ENCODE measurements around the gene HK1.

The HK1 gene

GRCh38 chr10:69265521-69265920 is 12.8 kb upstream of the HK1 start:
- TF ChIP-seq EZH2 (IDR thresholded peaks at IDR 0.05; ENCODE audit: borderline replicate concordance, low read length) (no peak), CTCF (IDR thresholded peaks at IDR 0.05; ENCODE audit: low read length) (no peak)
- peaks cover 3% of the 10 kb centered on the region; the same call in 1 of the 2 replicates for H3K27me3 ChIP-seq (ENCODE audit: insufficient read depth, low read length)
- no peak overlapping the region for H3K9ac ChIP-seq (ENCODE audit: low read length)

GRCh38 chr10:69268761-69269416 is 9.4 kb upstream of the HK1 start:
- TF ChIP-seq CTCF (IDR thresholded peaks at IDR 0.05; ENCODE audit: low read length) (no peak), EZH2 (IDR thresholded peaks at IDR 0.05; ENCODE audit: borderline replicate concordance, low read length) (no peak)
- no peak overlapping the region for H3K9ac ChIP-seq (ENCODE audit: low read length)
- no peaks in the 10 kb centered on the region for H3K4me1 ChIP-seq (ENCODE audit: insufficient read depth, low read length, severe bottlenecking)
- no peak overlapping the region for H3K4me3 ChIP-seq (ENCODE audit: low read depth, low read length, poor library complexity, severe bottlenecking)
- no peak overlapping the region for H2AFZ ChIP-seq (ENCODE audit: low read length)
- no peaks in the 10 kb centered on the region for H3K79me2 ChIP-seq (ENCODE audit: insufficient read depth, low read length)
- no peaks in the 10 kb centered on the region for H3K9me3 ChIP-seq (ENCODE audit: low read length)
- H3K27ac ChIP-seq (ENCODE audit: low read depth, low read length, poor library complexity, severe bottlenecking), result no peak overlapping the region
- no peaks in the 10 kb centered on the region for H3K9me2 ChIP-seq (ENCODE audit: low read depth, low read length)
- H3F3A ChIP-seq (ENCODE audit: insufficient read depth, low read length), result no peaks in the 10 kb centered on the region
- no peaks in the 10 kb centered on the region for H4K20me1 ChIP-seq (ENCODE audit: insufficient read depth, low read length)
- H3K27me3 ChIP-seq (ENCODE audit: insufficient read depth, low read length), result no peaks in the 10 kb centered on the region; the same call in 1 of the 2 replicates
- no peaks in the 10 kb centered on the region for H3K36me3 ChIP-seq (ENCODE audit: insufficient read depth, low read length)
- H3K4me2 ChIP-seq (ENCODE audit: low read length), result no peak overlapping the region

More at GRCh38 chr10:69265521-69265920, 12.8 kb upstream of the HK1 start:
- Histone ChIP-seq H3F3A (ENCODE audit: insufficient read depth, low read length) (no peaks in the 10 kb centered on the region), H3K36me3 (ENCODE audit: insufficient read depth, low read length) (no peaks in the 10 kb centered on the region), H3K9me3 (ENCODE audit: low read length) (no peaks in the 10 kb centered on the region), H3K4me1 (ENCODE audit: insufficient read depth, low read length, severe bottlenecking) (no peaks in the 10 kb centered on the region), H3K79me2 (ENCODE audit: insufficient read depth, low read length) (no peaks in the 10 kb centered on the region), H3K4me2 (ENCODE audit: low read length) (no peak overlapping the region), H3K9me2 (ENCODE audit: low read depth, low read length) (no peaks in the 10 kb centered on the region), H3K4me3 (ENCODE audit: low read depth, low read length, poor library complexity, severe bottlenecking) (no peak overlapping the region), H4K20me1 (ENCODE audit: insufficient read depth, low read length) (no peaks in the 10 kb centered on the region), H2AFZ (ENCODE audit: low read length) (no peak overlapping the region), H3K27ac (ENCODE audit: low read depth, low read length, poor library complexity, severe bottlenecking) (no peak overlapping the region)

- H3K9me3 ChIP-seq (ENCODE audit: low read length), result no peaks in the 10 kb centered on the region
- no peaks in the 10 kb centered on the region for H3K79me2 ChIP-seq (ENCODE audit: insufficient read depth, low read length)
- no peak overlapping the region for H2AFZ ChIP-seq (ENCODE audit: low read length)
- TF ChIP-seq CTCF (IDR thresholded peaks at IDR 0.05; ENCODE audit: low read length) (no peak), EZH2 (IDR thresholded peaks at IDR 0.05; ENCODE audit: borderline replicate concordance, low read length) (no peak)
- no peaks in the 10 kb centered on the region for H3F3A ChIP-seq (ENCODE audit: insufficient read depth, low read length)
- no peak overlapping the region for H3K9ac ChIP-seq (ENCODE audit: low read length)
- H3K4me3 ChIP-seq (ENCODE audit: low read depth, low read length, poor library complexity, severe bottlenecking), result no peak overlapping the region
- no peaks in the 10 kb centered on the region for H3K4me1 ChIP-seq (ENCODE audit: insufficient read depth, low read length, severe bottlenecking)
- H3K9me2 ChIP-seq (ENCODE audit: low read depth, low read length), result no peaks in the 10 kb centered on the region
- H3K36me3 ChIP-seq (ENCODE audit: insufficient read depth, low read length), result no peaks in the 10 kb centered on the region
- no peak overlapping the region for H3K4me2 ChIP-seq (ENCODE audit: low read length)
- no peaks in the 10 kb centered on the region for H4K20me1 ChIP-seq (ENCODE audit: insufficient read depth, low read length)
- H3K27me3 ChIP-seq (ENCODE audit: insufficient read depth, low read length), result no peaks in the 10 kb centered on the region; the same call in 1 of the 2 replicates
- H3K27ac ChIP-seq (ENCODE audit: low read depth, low read length, poor library complexity, severe bottlenecking), result no peak overlapping the region
These were observed 8.5 kb upstream of the HK1 start for GRCh38 chr10:69269761-69270160.
